ENCODE data around the gene CST11. TPM values are rescaled to one million over a fixed set of nuclear protein-coding genes. Genes with fewer than 3 reads are reported as not detected.

The CST11 gene
- total and polyA plus RNA-seq, 2 donors from 2014 or later: not detected

DNA sequence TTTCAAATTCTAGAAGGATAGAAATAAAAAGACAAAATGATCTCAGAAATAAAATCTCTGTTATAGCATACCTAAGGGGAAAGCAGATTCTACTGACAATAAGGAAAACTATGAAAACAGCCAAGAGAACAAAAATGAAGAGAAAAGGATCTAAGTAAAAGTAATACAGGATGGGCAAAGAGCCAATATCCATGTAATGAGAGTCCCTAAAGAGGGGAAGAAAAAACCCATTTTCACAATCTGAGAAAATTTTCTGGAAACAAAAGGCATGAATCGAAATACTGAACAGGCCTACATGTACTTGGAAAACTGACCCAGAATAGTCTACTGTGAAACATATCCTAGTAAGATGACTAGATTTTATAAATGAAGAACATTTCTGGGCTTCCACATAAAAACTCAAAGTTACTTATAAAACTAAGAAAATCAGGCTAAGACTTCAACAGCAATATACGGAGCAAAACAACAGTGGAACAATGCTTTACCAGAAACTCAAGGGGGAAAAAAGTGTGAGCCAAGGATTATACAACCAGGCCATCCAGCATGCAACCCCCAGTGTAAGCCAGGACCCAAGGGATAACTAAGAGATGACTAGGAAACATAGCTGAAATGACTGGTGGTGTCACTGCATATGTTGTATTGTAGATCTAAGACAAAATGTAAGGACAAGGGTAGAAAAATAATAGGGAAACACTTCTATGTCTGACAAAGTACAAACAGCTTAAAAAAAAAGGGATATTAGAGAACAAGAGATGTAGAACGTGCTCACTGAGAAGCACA is 41.6 kb downstream of the CST11 start:
- no peak overlapping the region for H3K9ac ChIP-seq (ENCODE audit: low read length in 3 of 3)
- no peak overlapping the region for H3K27ac ChIP-seq (ENCODE audit: low read depth in 2 of 2, low read length in 2 of 2)
- intact Hi-C loops (cut with DNase I): no loop called here
- H3K9me3 ChIP-seq (ENCODE audit: control insufficient read depth in 2 of 3, insufficient read depth in 1 of 3, low read length in 3 of 3): no peaks in the 10 kb centered on the region
- H3K36me3 ChIP-seq (ENCODE audit: control insufficient read depth in 2 of 3, insufficient read depth in 3 of 3, low read length in 3 of 3): no peaks in the 10 kb centered on the region
- H3K27me3 ChIP-seq (ENCODE audit: control insufficient read depth, insufficient read depth, low read length): no peaks in the 10 kb centered on the region
- no peak overlapping the region for H3K4me3 ChIP-seq (ENCODE audit: low read length in 3 of 3)
- peaks cover 0 to 19% (median 6%) of the 10 kb centered on the region in 3 donors for H3K4me1 ChIP-seq (ENCODE audit: control insufficient read depth in 2 of 3, insufficient read depth in 2 of 3, low read depth in 1 of 3, low read length in 3 of 3)
- TF ChIP-seq, protein P1, sequence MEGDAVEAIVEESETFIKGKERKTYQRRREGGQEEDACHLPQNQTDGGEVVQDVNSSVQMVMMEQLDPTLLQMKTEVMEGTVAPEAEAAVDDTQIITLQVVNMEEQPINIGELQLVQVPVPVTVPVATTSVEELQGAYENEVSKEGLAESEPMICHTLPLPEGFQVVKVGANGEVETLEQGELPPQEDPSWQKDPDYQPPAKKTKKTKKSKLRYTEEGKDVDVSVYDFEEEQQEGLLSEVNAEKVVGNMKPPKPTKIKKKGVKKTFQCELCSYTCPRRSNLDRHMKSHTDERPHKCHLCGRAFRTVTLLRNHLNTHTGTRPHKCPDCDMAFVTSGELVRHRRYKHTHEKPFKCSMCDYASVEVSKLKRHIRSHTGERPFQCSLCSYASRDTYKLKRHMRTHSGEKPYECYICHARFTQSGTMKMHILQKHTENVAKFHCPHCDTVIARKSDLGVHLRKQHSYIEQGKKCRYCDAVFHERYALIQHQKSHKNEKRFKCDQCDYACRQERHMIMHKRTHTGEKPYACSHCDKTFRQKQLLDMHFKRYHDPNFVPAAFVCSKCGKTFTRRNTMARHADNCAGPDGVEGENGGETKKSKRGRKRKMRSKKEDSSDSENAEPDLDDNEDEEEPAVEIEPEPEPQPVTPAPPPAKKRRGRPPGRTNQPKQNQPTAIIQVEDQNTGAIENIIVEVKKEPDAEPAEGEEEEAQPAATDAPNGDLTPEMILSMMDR (IDR thresholded peaks at IDR 0.05; ENCODE audit: borderline replicate concordance, extremely low read depth, insufficient read depth): no peak
- FAIRE-seq (no peak), DNase-seq (no peak)

DNA sequence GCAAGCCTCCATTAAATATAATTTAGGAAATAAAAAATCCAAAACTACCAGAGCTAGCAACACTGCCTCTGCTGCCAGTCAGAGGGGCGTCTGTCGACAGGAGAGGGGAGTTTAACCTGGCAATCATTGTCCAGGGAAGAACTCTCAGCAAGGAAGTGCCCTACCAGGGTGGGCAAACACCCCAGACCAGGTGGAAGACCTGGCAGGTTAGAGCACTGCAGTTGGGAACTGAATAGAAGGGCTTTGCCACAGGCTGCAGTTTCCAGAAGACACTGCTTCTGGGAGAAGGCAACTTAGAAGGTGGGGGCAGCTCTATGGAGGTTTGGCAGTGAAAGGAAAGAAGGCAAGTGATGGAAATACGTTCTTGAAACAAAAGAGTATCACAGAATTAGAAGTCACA is 42.9 kb downstream of the CST11 start:
- Histone ChIP-seq H3K9ac (ENCODE audit: low read length in 3 of 3) (no peak overlapping the region), H3K27me3 (ENCODE audit: control insufficient read depth, insufficient read depth, low read length) (no peaks in the 10 kb centered on the region), H3K4me3 (ENCODE audit: low read length in 3 of 3) (no peak overlapping the region), H3K36me3 (ENCODE audit: control insufficient read depth in 2 of 3, insufficient read depth in 3 of 3, low read length in 3 of 3) (no peaks in the 10 kb centered on the region), H3K4me1 (ENCODE audit: control insufficient read depth in 2 of 3, insufficient read depth in 2 of 3, low read depth in 1 of 3, low read length in 3 of 3) (peaks cover 0 to 21% (median 6%) of the 10 kb centered on the region in 3 donors), H3K27ac (ENCODE audit: low read depth in 2 of 2, low read length in 2 of 2) (no peak overlapping the region), H3K9me3 (ENCODE audit: control insufficient read depth in 2 of 3, insufficient read depth in 1 of 3, low read length in 3 of 3) (no peaks in the 10 kb centered on the region)
- FAIRE-seq: no peak
- intact Hi-C loops (cut with DNase I): no loop called here
- TF ChIP-seq, protein P1 (IDR thresholded peaks at IDR 0.05; ENCODE audit: borderline replicate concordance, extremely low read depth, insufficient read depth): no peak
- no peak for DNase-seq

DNA sequence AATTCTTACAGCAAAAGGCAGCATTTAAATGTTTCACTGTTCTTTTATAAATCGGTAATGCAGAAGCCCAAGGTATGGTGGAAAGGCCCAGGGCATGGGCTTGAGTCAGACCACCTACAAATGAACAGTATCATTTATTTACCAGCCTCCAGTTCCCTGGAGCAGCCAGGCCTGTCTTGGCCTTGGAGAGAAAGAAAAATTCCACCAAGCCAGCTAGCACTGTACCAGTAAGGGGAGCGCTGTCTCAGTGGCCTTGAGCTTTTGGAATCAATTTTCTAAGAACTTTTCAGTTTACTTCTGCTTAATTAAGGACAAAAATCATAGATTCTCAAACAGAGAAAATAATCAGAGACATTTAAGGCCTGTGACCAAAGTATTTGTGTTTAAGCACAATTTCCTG is 43.7 kb downstream of the CST11 start:
- DNase-seq: no peak
- Histone ChIP-seq H3K9me3 (ENCODE audit: control insufficient read depth in 2 of 3, insufficient read depth in 1 of 3, low read length in 3 of 3) (no peaks in the 10 kb centered on the region), H3K4me3 (ENCODE audit: low read length in 3 of 3) (no peak overlapping the region), H3K9ac (ENCODE audit: low read length in 3 of 3) (no peak overlapping the region), H3K27ac (ENCODE audit: low read depth in 2 of 2, low read length in 2 of 2) (no peak overlapping the region), H3K4me1 (ENCODE audit: control insufficient read depth in 2 of 3, insufficient read depth in 2 of 3, low read depth in 1 of 3, low read length in 3 of 3) (peaks cover 0 to 21% (median 6%) of the 10 kb centered on the region in 3 donors), H3K27me3 (ENCODE audit: control insufficient read depth, insufficient read depth, low read length) (no peaks in the 10 kb centered on the region), H3K36me3 (ENCODE audit: control insufficient read depth in 2 of 3, insufficient read depth in 3 of 3, low read length in 3 of 3) (no peaks in the 10 kb centered on the region)
- intact Hi-C loops (cut with DNase I): no loop called here
- FAIRE-seq: no peak
- TF ChIP-seq, protein P1 (IDR thresholded peaks at IDR 0.05; ENCODE audit: borderline replicate concordance, extremely low read depth, insufficient read depth): no peak
